TTC549 (cell line): ENCODE measurements around the gene COL5A3.
"Not testable (repeated sequence)": the region's sequence is repeated elsewhere in the genome, so short reads cannot be mapped to it uniquely, and the experiment has no call there.

Source experiments
- FAIRE-seq: peaks from 2 replicates; lab custom pipeline; 2012; peaks lifted over from hg19 to GRCh38; lab: Jason Lieb, UNC

COL5A3 gene

DNA sequence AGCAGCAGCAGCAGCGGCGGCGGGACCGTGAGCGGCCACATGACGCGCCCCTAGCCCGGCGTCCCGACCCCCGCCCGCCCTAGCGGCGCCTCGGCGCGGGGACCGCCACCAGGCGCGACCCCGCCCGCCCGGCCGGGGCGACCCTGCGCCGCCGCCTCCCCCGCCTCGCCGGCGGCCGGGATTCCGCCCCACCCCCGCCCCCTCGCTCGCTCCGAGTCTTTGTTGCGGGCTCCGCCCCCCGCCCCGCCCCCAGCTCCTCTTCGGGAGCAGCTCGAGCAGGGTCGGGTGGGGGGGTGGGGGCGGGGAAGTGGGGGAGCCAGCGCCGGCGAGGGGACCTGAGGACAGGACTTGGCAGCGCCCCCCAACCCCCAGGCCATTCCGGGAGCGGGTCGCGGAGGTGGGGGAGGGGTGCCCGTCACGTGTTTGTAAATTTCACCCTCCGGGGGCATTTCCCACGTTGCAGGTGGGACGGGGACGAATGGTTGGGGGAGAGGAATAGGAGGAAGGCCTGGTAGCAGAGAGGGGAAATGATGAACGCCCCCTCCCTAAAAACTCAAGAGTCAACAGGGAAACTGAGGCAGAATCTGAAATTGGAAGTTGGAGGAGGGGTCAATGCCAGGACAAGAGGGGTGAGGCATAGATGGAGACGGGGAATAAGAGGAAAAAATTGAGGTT lies 73.8 kb downstream of the COL5A3 start, which contains the start of gene OLFM2:
Gene OLFM2 (minus strand): TSS at position 190 of the 675 bp plus-strand sequence. CDS start 149 bp downstream, at position 41.
- no peak for FAIRE-seq

DNA sequence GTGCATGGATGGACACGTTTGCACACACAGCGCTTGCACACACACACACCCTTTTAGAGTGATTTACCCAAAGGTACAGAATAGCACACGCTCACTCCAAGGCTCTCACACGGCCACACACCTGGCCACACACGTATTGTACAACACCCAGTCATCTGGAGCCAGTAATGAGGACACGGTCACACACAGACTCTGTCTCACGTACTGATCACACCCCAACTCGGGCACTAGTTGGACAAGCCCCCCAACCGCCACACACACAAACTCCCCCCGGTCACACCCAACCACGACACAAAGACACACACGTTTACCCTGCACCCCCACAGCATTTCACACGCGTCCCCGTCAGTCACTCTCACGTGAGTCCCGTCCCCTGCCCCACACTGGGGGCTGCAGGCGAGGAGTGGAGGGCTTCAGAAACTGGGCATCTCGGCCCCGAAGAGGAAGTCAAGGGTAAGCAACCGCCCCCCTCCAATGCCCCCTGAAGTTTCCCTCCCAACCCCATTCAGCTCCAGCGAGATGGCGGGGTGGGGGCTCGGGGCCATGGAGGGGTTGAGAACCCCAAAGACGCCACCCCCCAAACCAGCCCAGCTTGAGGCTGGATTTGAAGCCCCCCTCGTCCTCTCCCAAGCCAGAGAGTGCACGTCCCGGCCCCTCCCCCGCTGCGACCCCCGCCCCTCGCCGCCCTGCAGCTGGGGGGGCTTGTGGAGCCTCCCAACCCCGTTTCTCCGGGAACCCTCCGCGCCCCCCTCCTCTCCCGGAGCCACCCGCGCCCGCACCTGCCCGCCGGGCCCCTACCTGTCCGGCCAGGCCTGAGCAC lies 74.6 kb downstream of the COL5A3 start:
- FAIRE-seq: no peak

DNA sequence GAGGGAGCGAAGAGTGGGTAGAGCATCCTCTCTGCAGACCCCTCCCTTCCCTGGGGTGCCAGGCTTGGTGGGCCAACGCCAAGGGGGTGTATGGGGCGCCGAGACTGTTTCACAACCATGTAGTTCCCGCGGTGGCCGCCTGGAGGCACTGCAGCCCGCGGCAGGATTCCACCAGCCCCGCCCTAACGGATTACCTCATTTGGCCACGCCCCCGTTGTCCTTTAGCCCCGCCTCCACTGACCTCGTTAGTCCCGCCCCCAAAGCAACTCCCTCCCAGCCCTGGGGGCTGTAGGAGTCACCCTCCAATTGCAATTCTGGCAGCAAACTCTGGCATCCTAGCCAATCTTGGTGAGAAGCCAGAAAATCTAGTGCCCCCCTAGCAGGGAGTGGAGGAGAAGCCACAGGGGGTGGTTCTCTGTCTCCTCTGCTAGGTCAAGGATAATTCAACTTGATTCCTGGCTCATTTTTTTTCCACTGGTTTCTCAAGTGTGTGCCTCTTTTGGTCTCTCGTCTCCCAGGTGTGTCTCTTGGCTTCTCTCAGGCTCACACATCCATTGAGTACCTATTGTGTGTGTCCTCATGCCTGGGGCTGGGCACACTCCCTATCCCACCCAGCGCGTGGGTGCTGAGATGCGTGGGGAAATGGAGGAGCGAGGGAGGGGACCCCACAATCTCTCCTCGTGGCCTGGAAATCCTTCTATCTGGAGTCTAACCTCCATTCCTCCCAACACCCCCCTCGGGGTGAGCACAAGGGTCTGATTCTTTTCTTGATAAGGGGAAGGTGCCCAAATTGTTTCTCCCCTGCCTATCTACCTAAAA lies 76.0 kb downstream of the COL5A3 start:
- FAIRE-seq: peak; percentile 13

DNA sequence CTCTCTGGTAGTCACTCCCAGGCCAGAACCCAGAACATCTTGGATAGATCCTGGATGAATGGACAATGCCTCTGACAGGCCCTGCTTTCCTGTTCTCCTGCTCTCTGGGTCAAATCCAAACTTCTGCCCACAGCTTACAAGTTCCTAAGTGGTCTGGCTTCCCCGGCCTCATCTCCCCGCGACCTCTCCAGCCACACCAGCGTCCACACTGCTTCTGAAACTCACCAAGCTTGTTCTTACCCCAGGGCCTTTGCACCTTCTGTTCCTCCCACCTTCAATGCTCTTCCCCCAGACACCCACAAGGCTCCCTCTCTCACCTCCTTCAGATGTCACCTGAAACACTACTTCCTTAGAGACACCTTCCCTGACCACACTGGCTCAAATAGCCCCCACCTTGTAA lies 77.5 kb downstream of the COL5A3 start:
- FAIRE-seq: no peak

DNA sequence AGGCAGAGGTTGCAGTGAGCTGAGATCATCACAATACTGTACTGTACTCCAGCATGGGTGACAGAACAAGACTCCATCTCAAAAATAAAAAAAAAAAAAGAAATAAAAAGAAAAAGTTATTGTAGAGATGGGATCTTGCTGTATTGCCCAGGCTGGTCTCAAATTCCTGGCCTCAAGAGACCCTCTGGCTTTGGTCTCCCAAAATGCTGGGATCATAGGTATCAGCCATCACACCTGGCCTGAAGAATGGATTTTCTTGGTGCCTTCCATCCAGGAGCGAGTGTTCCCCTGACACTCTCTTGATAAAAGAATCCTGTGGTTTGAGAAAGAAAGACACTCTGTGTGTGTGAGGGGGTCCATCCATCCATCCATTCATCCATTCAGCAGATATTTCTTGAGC lies 78.7 kb downstream of the COL5A3 start:
- no peak for FAIRE-seq

DNA sequence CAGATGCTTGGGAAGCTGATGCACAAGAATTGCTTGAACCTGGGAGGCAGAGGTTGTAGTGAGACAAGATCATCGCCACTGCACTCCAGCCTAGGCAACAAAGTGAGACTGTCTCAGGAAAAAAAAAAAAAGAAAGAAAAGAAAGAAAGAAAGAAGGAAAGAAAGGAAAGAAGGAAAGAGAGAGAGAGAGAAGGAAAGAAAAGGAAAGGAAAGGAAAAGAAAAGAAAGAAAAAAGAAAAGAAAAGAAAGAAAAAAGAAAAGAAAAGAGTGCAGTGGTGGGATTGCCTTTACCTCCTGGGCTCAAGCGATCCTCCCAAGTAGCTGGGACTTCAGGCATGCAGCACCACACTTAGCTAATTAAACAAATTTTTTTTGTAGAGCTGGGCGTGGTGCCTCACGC lies 86.9 kb downstream of the COL5A3 start:
- no peak for FAIRE-seq

DNA sequence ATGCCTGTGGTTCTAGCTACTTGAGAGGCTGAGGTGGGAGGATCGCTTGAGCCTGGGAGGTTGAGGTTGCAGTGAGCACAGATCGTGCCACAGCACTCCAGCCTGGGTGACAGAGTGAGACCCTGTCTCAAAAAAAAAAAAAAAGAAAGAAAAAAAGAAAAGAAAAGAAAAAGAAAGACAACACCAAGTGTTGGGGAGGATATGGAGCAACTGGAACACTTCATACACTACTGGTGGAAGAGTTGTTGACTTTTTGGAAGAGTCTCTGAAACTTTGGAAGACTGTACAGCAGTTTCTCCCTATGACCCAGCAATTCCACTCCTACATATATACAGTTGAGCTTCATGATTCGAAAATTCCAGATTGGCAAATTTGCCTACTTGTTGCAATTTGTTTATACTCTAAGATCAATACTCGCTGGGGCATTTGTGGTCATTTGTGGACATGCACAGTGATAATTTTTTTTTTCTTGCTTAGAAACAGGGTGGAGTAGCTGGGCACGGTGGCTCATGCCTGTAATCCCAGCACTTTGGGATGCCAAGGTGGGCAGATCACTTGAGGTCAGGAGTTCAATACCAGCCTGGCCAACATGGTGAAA lies 87.4 kb downstream of the COL5A3 start:
- not testable (repeated sequence) for FAIRE-seq

DNA sequence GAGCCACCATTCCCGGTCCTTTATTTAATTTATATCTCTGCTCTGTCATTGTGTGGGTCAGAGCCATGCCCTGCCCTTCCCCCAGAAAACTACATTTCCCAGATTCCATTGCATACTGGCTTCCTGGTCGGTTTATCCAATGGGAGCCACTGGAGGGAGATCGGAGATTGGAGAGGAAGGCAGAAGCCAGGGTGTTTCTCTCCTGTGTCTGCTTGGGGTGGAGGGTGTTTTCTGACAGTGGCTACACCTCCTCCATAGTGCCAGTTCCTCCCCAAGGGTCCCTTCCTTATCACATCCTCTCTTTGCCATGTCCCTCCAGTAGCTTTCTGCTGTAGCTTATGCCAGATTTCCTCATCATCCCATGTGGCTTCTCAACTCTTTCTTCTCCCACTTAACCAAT lies 93.0 kb downstream of the COL5A3 start:
- FAIRE-seq: peak; percentile 86

DNA sequence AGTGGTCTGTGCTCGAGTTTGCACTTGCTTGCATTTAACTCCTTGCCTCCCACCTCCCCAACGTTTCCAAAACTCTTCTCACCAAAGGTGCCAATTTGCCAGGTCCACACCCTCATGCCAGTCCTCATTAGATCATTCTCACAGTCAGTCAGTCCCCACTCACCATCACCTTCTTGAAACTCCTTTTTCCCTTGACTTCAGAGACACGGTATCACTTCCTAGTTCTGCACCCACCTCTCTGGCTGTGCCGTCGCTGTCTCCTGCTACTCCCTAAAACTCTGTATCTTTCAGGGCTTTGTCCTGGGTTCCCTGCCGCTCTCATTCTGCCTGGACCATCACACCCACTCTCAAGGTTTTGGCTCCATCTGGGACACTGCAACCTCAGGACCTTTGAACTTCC lies 93.6 kb downstream of the COL5A3 start:
- FAIRE-seq: no peak

DNA sequence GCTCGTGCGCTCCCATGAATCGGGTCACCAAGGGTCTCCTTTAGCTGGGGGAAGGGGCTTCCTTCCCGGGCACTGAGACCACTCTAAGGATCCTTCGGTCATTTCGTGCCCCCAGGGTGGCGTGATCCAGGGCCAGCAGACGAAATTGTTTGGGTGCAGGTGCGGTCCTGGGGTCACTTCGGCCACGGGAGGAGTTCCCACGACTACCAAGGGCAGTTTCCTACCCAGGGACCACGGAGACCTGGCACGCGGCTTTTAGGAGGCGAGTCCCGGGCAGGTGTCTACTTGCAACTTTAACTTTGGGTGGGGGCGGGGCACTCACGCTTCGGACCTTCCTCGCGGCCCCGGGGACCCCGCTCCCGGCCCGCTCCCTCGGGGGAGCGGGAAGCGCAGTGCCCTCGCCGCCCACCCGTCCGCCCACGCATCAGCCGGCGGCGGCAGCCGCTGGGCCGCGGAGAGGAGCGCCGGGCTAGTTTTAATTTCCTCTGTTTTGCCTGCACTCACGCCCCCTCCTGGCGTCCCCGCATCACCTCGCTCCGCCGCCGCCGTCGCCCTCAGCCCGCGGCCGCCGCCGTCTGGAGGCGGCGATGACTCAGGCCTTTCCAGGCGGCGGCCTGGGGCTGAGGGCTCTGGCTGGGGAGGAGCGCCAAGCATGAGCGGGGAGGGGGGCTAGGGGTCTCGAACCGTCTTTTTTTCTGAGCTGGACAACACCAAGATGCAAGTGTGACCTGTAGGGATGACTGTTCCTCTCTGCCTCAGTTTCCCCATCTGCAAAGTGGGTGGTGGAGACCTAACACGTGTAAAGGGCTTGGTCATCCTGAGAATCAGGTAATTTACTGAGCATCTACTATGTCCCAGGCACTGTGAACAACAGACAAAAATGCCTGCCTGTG lies 95.7 kb downstream of the COL5A3 start:
- no peak for FAIRE-seq

DNA sequence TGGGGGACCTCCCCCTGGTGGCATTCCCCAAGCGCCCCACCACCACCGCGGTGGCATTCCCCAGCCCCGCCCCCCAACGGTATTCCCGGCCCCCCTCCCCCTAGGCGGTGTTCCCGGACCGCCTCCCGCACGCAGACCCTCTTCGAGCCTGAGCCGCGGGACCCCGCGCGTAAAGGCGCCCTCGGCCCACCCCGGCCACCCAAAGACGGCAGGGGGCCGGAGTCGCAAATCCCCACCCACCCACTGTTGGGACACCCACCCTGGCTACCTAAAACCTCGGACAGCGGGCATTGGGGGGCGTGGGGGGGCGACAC lies 96.3 kb downstream of the COL5A3 start:
- FAIRE-seq: no peak

DNA sequence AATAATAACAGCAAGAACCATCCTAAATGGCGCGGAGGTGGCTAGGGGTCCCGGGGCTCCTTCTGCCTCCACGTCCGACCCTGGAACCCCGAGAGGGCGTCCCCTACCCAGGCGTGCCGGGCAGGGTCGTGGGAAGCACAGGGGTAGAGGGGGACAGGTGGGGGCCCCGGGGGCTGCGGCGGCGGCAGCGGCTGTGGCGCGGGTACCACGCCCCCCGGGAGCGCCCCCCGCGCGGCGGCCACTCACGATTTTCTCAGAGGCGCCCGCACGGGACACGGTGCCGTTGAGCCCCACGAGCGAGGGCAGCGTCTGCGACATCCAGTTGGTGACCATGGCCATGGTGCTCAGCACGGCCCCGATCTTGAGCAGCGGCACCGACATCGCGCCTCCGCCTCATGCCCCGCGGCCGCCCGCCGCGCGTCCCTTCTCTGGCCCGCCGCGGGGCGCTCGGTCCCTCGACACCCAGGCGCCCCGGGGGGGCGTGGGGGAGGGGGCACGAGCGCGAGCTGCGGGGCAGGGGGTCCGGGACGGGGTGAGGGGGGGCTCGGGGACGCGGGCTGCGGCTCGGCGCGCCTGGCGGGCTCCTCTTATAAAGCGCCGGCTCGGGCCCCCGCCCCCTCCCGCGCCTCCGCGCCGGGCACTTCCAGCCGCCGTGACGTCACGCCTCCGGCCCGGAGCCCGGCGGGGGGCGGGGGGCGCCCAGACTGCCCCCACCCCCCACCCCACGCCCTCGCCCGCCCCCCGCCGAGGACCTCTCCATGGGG lies 96.9 kb downstream of the COL5A3 start:
- no peak for FAIRE-seq

DNA sequence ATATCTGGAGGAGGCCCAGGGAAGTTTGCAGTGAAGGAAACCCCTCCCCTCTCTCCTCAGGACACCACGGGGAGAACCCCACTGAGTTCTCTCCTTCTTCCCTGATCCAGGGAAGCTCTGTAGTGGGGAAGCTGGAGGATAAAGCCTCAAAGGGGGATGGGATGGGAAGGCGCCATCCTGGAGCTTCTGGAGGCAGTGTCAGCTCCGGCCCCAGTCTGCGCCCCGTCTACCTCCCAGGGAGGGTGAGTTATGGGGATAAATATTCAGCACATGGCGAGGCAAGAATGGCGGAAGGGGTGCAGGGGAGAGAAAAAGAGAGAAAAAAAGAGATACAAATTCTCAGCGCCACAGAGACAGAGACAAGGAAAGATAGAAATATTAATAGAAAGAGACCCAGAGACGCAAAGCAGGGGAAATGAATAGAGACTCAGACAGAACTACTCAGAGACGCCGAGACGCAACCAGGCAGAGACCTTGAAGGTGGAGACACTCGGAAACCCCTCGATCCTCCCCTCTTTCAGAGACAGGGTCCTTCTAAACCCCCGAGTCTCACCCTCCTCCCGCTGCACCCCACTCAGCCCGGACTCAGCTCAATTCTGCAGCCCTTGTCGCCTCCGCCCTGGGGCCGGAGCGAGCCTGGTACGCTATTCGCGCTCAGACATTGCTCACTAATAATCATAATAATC lies 97.6 kb downstream of the COL5A3 start:
- FAIRE-seq: no peak

DNA sequence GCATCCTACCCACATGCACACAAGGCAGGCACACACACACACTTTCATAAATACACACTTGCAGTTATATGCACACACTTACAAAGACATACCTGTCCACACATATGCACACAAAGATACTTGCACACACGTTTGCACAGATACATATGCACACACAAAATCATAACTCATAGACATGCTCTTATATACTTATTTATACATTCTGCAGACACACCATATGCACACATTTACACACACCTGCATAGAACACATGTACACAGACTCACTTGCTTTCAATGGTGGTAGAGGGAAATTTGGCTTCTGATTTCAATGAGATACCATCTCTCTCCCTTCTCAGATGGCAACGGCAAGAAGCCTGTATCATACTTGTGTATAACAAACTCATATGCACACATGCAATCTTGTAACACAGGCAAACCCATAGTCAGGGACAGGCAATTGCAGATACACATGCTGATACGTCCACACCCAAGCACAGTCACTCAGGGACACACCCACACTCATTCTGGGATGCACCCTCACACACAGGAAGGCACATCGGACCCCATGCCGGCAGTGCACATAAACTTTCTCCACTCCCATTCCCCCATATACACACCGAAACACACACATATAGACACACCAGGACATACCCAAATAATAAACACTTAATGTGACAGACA lies 98.6 kb downstream of the COL5A3 start:
- FAIRE-seq: no peak

DNA sequence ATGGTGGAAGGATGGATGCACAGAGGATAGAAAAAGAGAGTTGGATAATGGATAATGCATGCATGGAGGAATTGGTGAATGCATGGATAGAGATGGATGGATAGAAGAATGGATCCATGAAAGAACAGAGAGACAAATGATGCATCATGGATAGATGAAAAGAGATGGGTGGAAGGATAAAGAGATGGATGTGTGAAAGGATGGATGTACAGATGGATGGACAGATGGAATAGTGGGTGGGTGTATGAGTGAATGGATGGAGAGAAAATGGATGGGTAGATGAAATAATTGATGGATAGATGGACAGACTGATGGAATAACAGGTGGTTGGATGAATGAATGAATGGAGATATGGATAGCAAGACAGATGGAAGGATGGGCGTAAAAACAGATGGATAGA lies 99.7 kb downstream of the COL5A3 start:
- no peak for FAIRE-seq
